OCI-M1 (cell line): Measurements from ENCODE around the gene HNRNPH1.

Experiments used
- DNase-seq: peaks from one replicate; lab custom pipeline; 2025; lab: John Stamatoyannopoulos, UW

HNRNPH1 gene

DNA sequence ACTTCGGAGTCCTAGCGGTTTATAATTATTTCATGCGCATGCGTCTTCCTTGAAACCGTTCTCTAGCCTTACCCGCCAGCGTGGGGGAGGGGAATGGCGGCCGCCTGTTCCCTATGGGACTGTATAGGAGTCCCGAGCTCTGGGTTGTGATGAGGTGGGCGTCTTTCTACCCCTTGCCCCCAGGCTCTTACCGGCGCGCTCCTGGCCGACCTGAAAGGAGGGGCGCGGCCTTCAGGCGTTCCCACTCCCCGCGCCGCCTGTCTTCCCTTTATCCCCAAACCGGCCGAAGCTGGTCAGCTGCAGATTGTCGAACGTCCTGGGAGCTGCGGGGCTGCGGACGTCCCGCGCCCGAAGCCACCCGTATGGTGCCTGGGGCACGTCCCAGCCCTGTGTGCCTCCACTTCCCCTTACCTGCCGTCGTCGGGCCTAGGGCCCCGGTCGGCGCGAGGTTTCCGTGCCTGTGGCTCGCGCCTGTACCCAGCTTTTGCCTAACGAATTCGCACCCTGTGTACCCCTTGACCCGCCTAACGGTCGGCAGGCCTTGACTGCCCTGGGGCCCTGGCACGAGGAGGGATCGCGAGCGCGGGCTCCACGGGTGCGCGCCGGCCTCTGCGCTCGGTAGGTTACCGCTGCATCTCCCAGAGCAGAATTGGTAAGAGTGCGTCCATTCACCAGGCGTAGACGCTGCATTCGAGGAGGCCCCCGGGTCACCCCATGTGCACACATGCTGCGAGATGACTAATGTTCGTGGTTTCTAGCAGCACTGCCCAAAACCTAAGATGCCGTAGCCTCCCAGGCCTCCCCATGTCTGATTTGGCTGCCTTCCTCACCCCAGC, 653 bp upstream of the HNRNPH1 start:
- peak; percentile 73 for DNase-seq

DNA sequence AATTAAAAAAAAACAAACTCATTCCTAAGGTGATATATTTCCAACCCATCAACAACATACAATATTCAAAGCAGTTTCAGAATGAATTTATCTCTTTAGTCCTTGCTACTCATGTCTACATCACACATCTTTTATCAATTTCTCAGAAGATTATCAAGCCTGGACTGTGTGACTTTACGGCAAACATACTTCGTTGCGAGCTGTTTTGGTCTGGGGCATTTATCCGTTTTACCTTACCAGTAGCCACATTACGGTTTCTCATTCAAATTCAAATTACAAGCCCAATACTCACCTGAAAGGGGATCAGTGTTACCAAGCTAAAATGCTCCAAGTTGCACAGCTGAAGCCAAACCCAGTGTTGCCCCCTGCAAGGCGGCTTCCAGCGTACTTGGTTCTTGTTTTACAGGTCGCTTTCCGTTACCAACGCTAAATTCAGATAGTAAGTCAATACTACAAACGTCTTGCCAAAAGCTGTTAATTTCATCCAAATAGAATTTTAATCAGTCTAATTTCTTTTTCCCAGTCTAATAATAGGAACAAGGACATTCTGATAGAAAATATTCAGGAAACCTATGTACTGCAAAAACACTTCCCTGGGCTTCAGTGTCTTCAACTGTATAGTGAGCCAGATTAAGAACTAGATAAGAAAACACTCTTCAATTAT, 1.8 kb downstream of the HNRNPH1 start:
- no peak for DNase-seq

DNA sequence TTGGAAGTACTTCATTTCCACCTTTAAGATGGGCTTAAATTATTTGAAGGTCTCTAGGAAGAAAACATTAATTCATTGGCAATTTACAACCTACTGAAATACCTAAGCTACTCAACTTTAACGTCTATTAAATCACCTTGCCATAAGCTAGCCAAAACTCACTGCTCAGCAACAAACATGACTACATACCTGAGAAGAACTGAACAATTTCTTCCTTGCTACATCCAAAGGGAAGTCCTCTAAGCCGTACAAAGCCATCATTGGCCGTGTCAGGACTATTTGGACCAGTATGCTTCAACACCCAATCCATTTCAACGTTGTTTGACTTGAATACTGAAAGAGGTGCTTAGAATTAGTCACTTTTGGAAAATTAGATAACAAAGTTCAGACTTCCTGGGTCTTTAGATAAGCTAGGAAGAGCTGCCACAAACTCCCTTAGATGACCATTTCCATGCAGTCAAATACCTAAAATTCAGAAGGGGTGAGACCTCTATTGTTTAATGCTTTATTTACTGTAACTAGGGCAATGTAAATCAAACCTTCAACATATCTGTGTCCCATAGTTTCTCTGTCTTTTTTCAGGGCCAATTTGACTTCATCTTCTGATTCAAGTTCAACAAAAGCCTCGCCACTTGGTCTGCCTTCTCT, 2.6 kb downstream of the HNRNPH1 start:
- peak; percentile 53 for DNase-seq

DNA sequence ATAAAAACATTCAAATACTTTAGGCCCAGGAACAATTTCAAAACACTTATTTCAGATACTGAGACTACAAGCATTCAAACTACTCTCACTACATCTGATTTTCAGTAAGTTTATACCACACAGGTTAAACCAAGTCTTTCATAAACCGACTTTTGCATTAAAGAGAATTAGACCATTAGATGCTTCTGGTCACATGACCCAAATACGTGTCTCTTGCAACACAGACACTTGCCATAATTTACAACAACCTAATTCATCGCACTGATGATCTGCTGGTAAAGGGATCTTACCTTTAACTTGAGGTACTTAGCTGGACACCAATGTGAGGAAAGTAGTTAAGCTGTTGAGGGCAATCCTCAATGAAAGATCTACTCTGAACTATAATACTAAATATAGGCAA, 3.2 kb downstream of the HNRNPH1 start:
- DNase-seq: peak; percentile 18

DNA sequence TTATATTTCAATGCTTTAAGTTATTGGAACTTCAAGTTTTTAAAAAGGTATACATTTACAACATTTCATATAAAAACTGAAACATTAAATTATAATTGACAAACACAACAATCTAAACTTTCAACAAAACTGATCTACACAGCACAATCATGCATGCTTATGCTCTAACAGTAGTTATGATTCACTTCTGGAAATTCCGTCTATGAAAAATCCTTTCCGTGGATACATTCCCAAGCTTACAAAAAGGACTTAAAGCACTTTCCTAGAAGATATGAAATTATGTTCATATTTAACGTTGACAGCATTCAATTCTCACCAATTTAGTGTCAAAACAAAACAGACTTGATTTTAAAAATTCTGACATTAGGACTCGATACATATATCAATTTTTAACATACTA, 3.7 kb downstream of the HNRNPH1 start:
- no peak for DNase-seq

DNA sequence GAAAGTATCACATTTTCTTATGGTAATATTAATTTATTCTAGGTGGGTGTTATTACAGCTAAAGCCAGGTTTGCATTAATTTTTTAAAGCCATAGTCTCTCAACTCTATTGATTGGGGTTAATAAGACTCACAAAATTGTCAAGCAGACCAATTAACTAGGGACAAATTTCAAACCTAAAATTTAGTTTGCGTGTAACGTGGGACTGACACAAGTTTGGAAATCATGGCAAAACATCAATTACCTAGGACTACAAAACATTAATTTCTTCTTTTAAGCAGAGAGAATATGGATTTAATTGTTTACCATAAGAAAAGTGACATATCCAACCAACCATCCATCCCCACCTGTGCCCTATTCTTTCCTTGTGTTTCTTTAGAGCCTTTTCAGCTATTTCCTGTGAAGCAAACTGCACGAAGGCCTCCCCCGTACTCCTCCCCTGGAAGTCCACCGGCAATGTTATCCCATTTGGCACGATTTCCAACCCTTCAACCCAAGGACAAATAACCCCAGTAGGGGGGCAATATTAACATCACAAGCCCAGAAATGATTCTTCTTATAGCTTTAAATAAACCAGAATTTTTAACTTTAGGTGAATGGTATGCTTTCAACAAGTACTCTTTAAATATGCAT, 4.4 kb downstream of the HNRNPH1 start:
- DNase-seq: no peak

DNA sequence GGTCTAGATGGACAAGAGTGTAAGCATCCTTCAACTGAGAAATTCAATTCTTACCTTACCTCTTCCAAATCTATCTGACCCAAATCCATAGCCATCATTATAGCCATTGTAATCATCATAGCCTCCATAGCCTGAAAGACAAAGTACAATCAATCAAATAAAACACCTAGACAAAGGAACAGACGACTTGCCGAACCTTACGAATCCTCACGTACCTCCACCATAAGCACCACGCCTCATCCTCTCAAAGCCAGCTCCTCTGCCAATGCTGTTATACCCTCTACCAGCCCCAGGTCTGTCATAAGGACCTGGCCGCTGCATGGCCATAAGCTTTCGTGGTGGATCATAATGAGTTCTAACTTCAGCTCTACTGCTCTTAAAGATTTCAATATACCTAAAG, 5.5 kb downstream of the HNRNPH1 start:
- DNase-seq: no peak

DNA sequence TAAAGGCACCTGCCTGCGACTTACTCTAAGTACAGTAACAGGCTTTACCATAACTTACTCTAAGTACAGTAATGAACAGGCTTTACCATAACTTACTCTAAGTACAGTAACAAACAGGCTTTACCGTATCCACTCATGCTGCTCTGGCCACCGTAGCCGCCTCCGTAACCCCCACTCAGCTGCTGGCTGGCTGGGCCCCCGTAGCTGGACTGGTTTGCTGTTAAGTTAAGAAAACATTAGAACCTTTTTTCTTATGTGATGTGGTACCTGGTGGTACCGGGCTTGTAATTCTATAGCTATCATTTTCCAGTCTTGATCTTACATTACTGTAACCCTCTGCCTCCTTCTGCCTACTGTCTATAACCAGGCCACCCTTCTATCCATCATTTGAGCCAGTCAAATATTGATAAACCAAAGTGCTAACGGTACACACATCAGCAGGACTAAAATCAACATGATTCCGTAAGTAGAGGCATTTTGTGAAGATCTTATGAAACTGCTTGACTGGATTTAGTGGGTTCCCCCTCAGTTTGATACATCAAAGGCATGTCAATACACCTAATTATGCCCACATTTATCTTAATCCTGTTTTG, 7.4 kb downstream of the HNRNPH1 start:
- no peak for DNase-seq

DNA sequence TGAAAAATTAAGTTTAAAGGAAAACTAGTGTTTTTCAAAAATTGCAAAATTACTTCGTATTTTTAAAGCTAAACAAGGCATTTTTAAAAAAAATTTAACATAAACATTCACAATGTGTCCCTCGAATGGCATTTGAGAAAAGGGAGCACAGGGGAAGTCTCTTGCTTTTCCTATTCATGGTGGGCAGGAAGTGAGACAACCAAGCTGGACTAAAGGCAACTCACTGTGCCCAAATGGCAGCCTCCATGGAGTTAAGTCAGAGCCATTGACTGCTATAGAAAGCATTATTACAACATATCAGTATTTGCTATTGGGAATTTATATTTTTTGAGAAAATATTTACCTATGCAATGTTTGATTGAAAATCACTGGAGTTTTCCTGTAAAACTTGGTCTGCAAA, 8.3 kb downstream of the HNRNPH1 start:
- DNase-seq: no peak

DNA sequence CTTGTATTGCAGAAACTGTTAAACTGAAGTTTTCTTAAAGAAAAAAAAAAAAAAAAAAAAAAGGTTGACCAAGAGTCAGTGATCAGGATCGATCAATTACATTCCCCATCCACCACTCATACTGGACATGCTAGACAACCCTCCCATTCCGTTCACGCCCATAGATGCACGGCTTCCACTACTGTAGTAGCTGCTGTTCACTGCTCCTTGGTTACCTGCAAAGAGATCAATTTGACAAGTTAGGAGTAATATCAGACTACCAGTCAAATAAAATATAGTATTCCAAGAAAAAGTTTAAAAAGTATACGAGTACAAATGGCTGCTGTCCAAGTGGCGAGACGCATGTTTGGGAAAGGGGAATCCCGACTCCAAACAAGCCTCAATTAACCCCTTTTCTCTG, 8.7 kb downstream of the HNRNPH1 start:
- DNase-seq: no peak

DNA sequence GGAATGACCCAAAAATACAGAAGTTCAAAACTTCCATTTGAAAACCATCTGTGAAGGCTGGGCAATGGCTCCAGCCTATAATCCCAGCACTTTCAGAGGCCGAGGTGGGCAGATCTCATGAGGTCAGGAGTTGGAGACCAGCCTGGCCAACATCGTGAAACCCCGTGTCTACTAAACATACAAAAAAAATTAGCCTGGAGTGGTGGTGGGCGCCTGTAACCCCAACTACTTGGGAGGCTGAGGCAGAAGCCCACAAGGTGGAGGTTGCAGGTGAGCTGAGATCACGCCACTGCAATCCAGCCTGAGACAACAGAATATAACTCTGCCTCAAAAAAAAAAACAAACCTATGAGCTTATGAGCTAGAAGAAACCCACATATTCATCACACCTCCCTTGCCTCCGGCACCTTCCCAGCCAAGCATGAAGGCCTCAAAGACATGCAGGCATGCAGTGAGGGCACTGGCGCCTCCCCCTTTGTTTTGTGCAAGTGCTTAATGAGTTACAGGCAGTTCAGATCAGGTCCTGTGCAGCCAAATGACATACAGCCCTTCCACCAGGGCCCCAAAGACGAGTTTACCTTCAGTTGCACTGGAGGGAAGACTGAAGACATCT, 9.9 kb downstream of the HNRNPH1 start:
- peak; percentile 19 for DNase-seq

DNA sequence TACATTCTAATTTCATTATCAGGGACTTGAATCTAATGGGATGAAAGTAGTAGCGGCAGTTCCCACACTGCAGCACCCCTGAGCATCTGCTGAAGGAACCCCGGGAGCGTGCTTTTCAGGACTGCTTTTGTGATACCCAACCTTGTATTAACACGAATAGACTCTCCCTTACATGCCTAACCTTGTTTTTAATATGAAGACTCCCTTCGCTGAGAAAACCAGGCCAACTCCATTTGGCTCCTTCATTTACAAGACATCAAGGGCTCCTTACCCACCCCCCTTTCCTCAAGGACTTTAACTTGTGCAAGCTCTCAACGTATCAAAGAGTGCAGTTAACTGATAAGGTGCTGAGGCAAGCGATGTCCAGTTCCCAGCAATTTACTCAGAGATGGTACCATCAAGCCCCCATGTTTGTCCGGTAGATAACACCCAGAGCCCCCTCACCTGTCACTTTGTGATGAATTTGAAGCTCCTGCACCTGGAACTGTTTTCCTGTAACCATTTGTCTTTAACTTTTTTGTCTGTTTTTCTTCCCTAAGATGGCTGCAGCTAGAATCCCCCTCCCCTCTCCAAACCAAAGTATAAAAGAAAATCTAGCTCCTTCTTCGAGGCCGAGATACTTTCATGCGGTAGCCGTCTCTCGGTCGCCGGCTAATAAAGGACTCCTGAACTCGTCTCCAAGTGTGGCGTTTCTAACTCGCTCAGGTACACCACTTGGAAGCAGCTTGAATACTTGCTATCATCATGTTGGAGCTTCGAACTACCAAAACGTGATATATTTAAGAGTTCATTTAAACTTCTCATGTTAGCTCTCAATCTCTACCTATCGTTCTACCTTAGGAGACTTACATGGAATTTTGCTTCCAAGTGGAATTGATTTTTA, 10.7 kb downstream of the HNRNPH1 start:
- DNase-seq: peak; percentile 63

DNA sequence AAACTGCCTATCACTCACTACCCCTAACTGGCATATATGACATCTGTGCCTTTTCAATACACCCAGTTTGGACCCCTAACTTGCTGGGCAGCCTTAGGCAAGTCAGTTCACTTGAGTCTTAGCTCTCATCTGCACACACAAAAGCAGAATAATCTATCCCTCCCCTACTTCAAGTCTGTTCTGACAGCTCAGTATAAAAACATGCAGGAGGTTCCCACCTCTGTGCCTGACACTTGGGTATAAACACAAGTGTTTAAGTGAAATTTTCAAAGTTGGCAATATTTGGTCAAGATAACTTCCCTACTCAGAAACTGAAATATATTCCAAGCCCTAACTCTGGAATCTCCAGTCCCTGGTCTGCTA, 12.6 kb downstream of the HNRNPH1 start:
- no peak for DNase-seq

DNA sequence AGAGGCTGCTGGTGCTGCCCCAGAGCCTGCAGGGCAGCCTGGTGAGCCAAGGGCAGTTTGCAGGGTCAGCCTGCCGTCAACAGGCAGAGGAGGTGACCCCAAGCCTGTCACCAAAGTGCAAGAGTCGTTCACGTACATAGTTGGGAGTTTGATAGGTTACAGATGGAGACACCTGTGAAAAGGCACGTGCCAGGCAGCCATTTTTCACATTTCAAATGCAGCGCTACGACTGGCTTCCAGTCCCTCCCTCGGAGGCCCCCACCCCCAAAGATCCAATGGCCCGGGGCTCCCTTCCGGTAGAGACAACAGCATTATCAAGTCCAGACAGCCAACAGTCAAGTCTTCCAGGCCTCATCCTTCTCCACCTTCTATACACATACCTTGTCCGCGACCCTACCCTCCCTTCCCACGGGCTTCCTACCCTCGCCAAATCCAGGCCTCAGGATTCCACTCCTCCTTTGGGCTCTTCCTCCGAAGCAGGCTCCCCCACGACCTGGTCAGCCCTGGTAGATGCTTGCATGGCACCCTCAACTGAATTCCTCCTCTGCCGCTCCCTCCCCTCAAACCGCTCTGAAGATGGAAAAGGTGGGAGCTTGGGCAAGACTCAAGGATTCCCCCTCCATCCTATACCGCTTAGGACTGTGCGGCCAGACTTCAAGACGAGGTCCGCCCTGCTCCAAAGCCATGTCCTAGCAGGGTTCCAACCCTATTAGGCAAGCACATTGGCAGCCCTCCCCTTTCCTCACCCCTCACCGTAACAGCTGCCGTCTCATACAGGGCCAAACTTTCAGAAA, 13.2 kb downstream of the HNRNPH1 start:
- DNase-seq: no peak

DNA sequence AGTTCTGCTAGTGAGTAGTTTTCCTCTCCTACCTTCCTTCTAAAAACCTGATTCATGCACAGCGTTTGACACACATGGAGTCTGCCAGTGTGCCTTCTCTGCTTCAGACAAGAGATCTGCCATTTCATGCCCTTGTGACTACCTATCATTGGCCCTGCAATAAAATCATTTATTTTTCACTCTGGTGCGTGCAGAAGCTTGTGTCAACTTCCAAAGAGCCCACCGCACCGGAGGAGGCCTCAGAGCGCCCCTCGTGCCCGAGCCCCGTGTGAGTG, 13.7 kb downstream of the HNRNPH1 start:
- no peak for DNase-seq

DNA sequence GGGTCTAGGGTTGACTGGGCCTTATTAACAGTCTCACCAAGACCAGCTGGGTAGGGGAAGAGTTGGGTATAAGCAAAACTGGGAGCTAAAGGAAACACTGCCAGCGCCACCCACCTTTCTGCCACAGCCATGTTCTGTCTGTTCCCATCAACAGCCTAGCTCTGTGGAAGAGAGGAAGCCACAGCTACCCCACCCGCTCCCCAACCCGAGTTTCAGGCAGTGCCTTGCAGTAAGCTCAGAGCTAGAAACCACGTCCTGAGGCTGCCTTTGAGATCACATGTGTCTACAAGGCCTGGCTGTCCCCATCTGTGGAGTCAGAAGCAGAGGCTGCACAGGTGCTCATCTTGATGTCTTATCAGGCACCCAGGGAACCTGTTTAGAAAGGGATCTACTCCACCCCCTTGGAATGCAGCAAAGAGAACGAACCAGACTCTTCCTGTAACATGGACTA, 15.3 kb downstream of the HNRNPH1 start:
- DNase-seq: peak; percentile 20

DNA sequence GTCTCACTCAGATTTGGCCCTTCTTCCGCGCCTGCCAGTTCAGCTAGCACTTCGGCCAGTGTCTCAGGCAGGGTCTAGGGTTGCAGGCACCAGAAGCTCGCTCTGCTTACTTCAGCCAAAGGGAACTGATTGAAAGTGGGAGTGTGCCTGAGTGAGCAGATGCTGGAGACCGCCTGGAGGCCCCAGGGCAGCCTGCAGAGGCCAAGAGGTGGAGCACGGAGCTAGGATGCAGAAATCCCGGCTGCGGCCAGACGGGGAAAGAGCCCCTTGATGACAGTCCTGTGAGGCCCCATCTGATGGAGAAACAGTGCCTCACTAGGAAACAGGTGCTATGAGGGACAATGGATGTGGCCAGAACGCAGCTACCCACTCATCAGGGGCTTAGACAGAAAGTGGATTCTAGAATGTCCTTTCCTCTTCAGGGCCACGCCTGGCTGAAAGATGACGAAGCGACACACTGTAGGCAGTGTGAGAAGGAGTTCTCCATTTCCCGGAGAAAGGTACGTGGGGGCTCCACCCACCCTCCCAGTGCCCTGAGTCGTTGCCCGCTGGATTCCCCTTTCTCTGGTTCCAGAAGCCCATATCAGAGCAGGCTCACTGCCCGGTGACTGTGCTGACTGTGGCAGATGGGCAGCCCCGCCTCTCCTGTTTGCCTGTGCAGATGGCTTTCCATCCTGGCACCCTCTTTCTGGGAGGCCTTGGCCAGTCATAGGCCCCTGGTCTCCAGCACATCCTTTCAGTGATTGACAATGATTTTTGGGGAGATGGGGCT, 16.1 kb downstream of the HNRNPH1 start:
- no peak for DNase-seq

DNA sequence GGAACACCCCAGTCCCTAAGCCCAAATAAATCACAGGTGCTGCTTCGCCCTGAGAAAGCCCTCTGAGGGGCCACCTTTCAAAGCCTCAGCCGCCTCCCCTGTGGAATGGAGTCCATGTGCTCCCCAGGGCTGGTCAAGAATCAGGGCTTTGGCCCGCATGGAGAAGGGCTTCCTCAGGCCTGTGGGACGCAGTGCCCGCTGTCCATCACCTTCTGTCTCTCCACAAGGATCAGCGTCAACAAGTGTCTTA, 16.6 kb downstream of the HNRNPH1 start:
- DNase-seq: no peak

DNA sequence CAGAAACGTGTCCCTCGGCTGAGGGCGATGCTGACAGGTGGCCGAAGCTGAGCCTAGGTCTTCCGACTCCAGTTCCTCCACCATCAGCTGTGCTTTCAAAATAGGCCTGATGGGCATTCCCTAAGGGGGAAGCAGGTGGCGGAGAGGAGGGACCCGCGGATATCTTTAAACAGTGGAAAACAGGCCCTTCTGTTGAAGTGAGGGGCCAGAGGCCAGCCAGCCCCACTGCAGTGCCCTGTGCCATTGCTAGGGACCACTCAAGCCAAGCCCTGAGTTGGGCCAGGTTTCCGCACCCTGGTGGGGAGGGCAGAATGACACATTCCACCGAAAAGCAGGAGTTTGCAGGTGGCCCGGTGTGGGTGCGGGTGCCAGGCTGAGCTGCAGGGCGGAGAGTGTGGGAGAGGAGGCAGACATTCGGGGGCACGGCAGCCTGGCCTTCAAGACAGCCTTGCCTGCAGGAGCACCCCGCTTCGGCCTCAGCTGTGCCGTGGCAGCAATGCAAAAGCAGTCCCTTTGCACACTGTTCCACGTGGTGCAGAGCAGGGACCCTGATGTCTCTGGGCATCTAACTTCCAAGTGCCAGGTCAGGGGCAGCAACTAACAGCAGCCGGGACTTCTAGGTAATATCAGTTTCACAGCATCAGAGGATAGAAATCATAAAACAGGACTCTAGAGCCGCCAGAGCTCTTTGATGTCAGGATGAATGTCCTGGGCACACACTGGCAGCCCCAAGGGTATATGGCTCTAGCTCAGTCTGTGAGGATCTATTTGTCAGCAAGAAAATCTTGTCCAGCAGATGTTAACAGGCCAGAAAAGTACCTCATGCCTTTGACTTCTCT, 17.2 kb downstream of the HNRNPH1 start:
- DNase-seq: no peak
